ENCODE measurements around the gene SLC25A31.

The SLC25A31 gene

GRCh38 chr4:127778102-127778501, 47.9 kb downstream of the SLC25A31 start:
- DNase-seq (ENCODE audit: low spot score): no peak

- no peak for DNase-seq (ENCODE audit: low spot score)
Observed at GRCh38 chr4:127780598-127780997, 50.4 kb downstream of the SLC25A31 start.

- no peak for DNase-seq (ENCODE audit: low spot score)
Observed at GRCh38 chr4:127781300-127782024, 51.3 kb downstream of the SLC25A31 start.

- peak; percentile 83 for DNase-seq (ENCODE audit: low spot score)
Observed at GRCh38 chr4:127782025-127782274, 51.8 kb downstream of the SLC25A31 start.

- DNase-seq (ENCODE audit: low spot score): peak; percentile 47
Observed at GRCh38 chr4:127782275-127783025, 52.2 kb downstream of the SLC25A31 start, which contains the start of gene HSPA4L. HSPA4L (plus strand) TSS chr4:127782322; CDS start chr4:127782551, 229 bp downstream.

GRCh38 chr4:127783026-127783769, 53.0 kb downstream of the SLC25A31 start:
- DNase-seq (ENCODE audit: low spot score): peak; percentile 68

- peak; percentile 31 for DNase-seq (ENCODE audit: low spot score)
Observed at GRCh38 chr4:127783955-127784770, 54.0 kb downstream of the SLC25A31 start.

GRCh38 chr4:127788517-127788916, 58.3 kb downstream of the SLC25A31 start:
- DNase-seq (ENCODE audit: low spot score): no peak

GRCh38 chr4:127791391-127791790, 61.2 kb downstream of the SLC25A31 start:
- DNase-seq (ENCODE audit: low spot score): no peak

GRCh38 chr4:127793528-127793927, 63.3 kb downstream of the SLC25A31 start:
- DNase-seq (ENCODE audit: low spot score): no peak

- DNase-seq (ENCODE audit: low spot score): no peak
Observed at GRCh38 chr4:127799711-127800110, 69.5 kb downstream of the SLC25A31 start.

GRCh38 chr4:127809173-127809800, 79.1 kb downstream of the SLC25A31 start:
- no peak for DNase-seq (ENCODE audit: low spot score)

- no peak for DNase-seq (ENCODE audit: low spot score)
Observed at GRCh38 chr4:127810551-127810950, 80.4 kb downstream of the SLC25A31 start.

- no peak for DNase-seq (ENCODE audit: low spot score)
Observed at GRCh38 chr4:127822430-127822829, 92.2 kb downstream of the SLC25A31 start.
